ENCODE data around the gene SDK1.
"Not testable (repeated sequence)": the region's sequence is repeated elsewhere in the genome, so short reads cannot be mapped to it uniquely, and the experiment has no call there.

The SDK1 gene

GRCh38 chr7:3683546-3684539, 382.8 kb downstream of the SDK1 start:
- DNase-seq: no peak

GRCh38 chr7:3688071-3688470, 387.0 kb downstream of the SDK1 start:
- no peak for DNase-seq

- DNase-seq: no peak
Observed at GRCh38 chr7:3688842-3689241, 387.8 kb downstream of the SDK1 start.

GRCh38 chr7:3691478-3692158, 390.6 kb downstream of the SDK1 start:
- DNase-seq: no peak

GRCh38 chr7:3695602-3696001, 394.6 kb downstream of the SDK1 start:
- DNase-seq: no peak

- DNase-seq: no peak
Observed at GRCh38 chr7:3696113-3696512, 395.1 kb downstream of the SDK1 start.

- DNase-seq: no peak
Observed at GRCh38 chr7:3697472-3697871, 396.4 kb downstream of the SDK1 start.

- no peak for DNase-seq
Observed at GRCh38 chr7:3705258-3705657, 404.2 kb downstream of the SDK1 start.

GRCh38 chr7:3706091-3706490, 405.0 kb downstream of the SDK1 start:
- not testable (repeated sequence) for DNase-seq

- DNase-seq: no peak
Observed at GRCh38 chr7:3710122-3710521, 409.1 kb downstream of the SDK1 start.

GRCh38 chr7:3710531-3710930, 409.5 kb downstream of the SDK1 start:
- no peak for DNase-seq

- DNase-seq: no peak
Observed at GRCh38 chr7:3712841-3713240, 411.8 kb downstream of the SDK1 start.

- DNase-seq: no peak
Observed at GRCh38 chr7:3721422-3721821, 420.4 kb downstream of the SDK1 start.

GRCh38 chr7:3722396-3722922, 421.4 kb downstream of the SDK1 start:
- peak; percentile 56 for DNase-seq

- no peak for DNase-seq
Observed at GRCh38 chr7:3725155-3726059, 424.4 kb downstream of the SDK1 start.

GRCh38 chr7:3730276-3730675, 429.2 kb downstream of the SDK1 start:
- DNase-seq: no peak

- no peak for DNase-seq
Observed at GRCh38 chr7:3732395-3733005, 431.4 kb downstream of the SDK1 start.

- no peak for DNase-seq
Observed at GRCh38 chr7:3733541-3734140, 432.6 kb downstream of the SDK1 start.

GRCh38 chr7:3738964-3739363, 437.9 kb downstream of the SDK1 start:
- no peak for DNase-seq

- no peak for DNase-seq
Observed at GRCh38 chr7:3739983-3740382, 438.9 kb downstream of the SDK1 start.

- no peak for DNase-seq
Observed at GRCh38 chr7:3747467-3747866, 446.4 kb downstream of the SDK1 start.

- no peak for DNase-seq
Observed at GRCh38 chr7:3748389-3748788, 447.3 kb downstream of the SDK1 start.

Data from CD4-positive, alpha-beta T cell treated with Interleukin-6 for 4 hours (primary cell).